IPS-18a (cell line): ENCODE measurements around the gene FNTB.
"Not testable (repeated sequence)": the region's sequence is repeated elsewhere in the genome, so short reads cannot be mapped to it uniquely, and the experiment has no call there.

Source experiments
- H3K27ac ChIP-seq: one replicate; pipeline ENCODE4 v1.5.1; 2013; ENCODE audit warnings: low read length
- H3K27me3 ChIP-seq: one replicate; pipeline ENCODE4 v1.6.1; 2013; ENCODE audit warnings: mild to moderate bottlenecking, low read length; ENCODE audit not compliant: control insufficient read depth, insufficient read depth
- H3K36me3 ChIP-seq: one replicate; pipeline ENCODE4 v1.6.1; 2013; ENCODE audit warnings: low read depth, low read length; ENCODE audit not compliant: control insufficient read depth
- H3K4me1 ChIP-seq: one replicate; pipeline ENCODE4 v1.6.1; 2013; ENCODE audit warnings: low read depth, low read length; ENCODE audit not compliant: control insufficient read depth
- H3K4me3 ChIP-seq: one replicate; pipeline ENCODE4 v1.5.1; 2013; ENCODE audit warnings: low read length
- H3K9ac ChIP-seq: one replicate; pipeline ENCODE4 v1.6.1; 2013; ENCODE audit warnings: mild to moderate bottlenecking, low read length, moderate library complexity
- H3K9me3 ChIP-seq: one replicate; pipeline ENCODE4 v1.6.1; 2013; ENCODE audit warnings: low read depth, low read length; ENCODE audit not compliant: control insufficient read depth

Gene FNTB

DNA sequence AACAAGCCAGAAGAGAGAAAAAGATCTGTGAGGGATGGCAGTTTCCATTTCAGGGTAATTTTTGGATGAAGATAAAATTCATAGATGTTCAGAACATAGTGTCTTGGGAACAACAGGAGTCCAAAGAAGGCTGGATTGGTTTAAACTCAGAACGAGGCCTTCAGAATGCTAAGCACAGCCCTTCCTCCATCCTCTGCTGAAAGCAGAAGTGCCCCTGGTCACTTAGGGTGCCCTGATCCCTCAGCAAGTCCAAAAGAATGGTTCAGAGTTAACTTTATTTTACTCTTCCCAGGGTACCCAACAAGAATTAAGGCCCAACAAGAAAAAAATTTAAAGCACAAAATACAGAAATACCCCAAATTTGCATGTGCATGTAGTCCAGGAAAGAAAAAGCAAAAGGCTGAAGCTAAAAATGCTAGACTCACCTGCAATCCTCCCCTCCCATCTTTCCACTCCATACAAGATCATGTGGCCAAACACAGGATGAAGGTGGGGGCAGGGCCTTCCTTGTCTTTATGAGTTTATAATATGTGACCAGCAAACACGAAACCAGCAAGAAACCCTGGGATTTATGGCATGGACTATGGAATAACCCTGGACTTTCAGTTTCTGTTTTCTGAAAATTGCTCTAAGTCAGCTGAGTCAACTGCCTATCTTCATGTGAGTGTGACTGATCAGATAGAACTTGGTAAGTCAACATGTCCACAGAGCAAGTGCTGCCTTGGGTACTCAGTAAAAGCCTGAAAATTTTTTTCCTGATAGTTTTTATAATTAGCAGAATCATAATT is 94.5 kb downstream of the FNTB start:
- H3K9me3 ChIP-seq: no peaks in the 10 kb centered on the region
- peaks cover 42% of the 10 kb centered on the region for H3K36me3 ChIP-seq
- no peak overlapping the region for H3K4me3 ChIP-seq
- no peaks in the 10 kb centered on the region for H3K27me3 ChIP-seq
- H3K27ac ChIP-seq: no peak overlapping the region
- no peak overlapping the region for H3K9ac ChIP-seq
- H3K4me1 ChIP-seq: no peaks in the 10 kb centered on the region

DNA sequence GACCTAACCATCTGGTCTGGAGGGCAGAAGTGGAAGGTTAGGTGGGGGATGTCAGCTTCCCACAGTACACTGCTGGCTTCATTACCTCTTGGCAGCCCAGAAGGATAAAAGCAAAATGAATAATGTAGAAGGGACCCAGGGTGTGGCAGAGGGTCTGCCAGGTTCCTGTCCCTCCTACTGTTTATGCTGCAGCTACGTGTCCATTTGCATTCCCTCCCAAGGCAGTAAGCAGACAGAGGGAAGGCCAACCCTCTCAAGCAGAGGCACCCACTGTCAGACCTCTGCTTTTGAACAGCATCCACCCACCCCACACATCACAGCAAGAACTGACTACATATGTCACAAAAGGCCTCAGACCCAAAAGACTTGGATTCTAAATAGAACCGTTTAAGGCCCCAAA is 96.2 kb downstream of the FNTB start:
- peaks cover 1% of the 10 kb centered on the region for H3K9me3 ChIP-seq
- H3K36me3 ChIP-seq: peaks cover 31% of the 10 kb centered on the region
- H3K27ac ChIP-seq: no peak overlapping the region
- H3K9ac ChIP-seq: no peak overlapping the region
- no peaks in the 10 kb centered on the region for H3K27me3 ChIP-seq
- H3K4me1 ChIP-seq: no peaks in the 10 kb centered on the region
- no peak overlapping the region for H3K4me3 ChIP-seq

DNA sequence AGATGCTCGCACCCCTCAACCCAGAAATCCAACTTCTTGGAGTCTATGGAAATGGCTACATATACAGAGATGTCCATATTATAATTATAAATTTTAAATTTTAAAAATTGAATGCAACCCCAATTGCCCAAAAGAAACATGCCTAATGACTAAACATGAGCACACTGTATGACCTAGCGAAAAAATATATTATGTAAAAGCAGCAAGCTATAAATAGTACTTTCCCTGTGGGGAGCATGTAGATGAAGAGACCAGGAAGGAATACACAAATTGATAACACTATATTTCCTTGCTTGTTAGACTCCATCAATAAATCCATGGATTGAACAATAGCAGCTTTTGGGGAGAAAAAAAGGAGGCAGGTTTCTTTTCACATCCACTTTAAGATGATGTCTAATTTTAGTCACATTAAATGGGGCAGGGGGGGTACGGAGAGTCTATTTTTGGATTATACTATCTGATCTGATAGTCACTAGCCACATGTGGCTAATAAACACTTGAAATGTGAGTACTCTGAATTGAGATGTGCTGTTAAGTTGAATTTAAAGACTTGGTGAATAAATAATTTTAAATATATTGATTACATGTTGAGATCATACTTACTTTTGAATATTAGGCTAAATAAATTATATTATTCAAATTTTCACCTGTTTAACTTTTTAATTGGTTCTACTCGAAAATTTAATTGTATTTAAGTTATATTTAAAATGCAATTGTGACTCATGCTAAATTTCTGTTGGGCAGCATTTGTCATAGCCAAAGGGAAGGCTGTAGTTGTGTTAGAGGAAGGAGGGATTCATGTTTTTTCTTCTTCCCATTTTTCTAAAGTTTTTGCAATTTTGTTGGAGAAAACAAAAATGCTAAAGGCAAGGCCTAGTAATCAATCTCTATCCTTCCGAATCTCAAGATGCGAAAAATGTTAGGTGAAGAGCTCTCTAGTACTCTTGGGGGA is 98.1 kb downstream of the FNTB start:
- H3K9ac ChIP-seq: no peak overlapping the region
- H3K4me3 ChIP-seq: no peak overlapping the region
- H3K9me3 ChIP-seq: peaks cover 13% of the 10 kb centered on the region
- H3K27me3 ChIP-seq: no peaks in the 10 kb centered on the region
- H3K4me1 ChIP-seq: no peaks in the 10 kb centered on the region
- peaks cover 43% of the 10 kb centered on the region for H3K36me3 ChIP-seq
- no peak overlapping the region for H3K27ac ChIP-seq

DNA sequence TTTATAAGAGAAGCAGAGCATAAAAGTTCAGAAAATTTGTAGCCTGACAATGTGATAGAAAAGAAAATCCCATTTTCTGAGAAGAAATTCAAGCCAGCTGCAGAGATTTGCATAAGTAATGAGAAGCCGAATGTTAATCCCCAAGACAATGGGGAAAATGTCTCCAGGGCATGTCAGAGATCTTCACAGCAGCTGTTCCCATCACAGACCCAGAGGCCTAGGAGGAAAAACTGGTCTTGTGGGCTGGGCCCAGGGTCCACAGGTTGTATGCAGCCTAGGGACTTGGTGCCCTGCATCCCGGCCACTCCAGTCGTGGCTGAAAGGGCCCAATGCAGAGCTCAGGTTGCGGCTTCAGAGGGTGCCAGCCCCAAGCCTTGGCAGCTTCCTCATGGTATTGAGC is 100.0 kb downstream of the FNTB start:
- not testable (repeated sequence) for H3K4me1 ChIP-seq, H3K27ac ChIP-seq, H3K27me3 ChIP-seq, H3K4me3 ChIP-seq, H3K9ac ChIP-seq
- Histone ChIP-seq H3K9me3 (peaks cover 13% of the 10 kb centered on the region), H3K36me3 (peaks cover 42% of the 10 kb centered on the region)

DNA sequence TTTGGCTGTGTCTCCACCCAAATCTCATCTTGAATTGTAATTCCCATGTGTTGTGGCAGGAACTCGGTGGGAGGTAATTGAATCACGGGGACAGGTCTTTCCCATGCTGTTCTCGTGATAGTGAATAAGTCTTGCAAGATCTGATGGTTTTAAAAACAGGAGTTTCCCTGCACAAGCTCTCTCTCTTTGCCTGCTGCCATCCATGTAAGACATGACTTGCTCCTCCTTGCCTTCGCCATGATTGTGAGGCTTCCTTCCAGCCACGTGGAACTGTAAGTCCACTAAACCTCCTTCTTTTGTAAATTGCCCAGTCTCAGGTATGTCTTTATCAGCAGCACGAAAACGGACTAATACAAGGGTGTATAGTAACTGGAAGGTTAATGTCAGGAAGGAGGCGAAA is 101.1 kb downstream of the FNTB start:
- H3K4me1 ChIP-seq, H3K27me3 ChIP-seq, H3K9ac ChIP-seq, H3K4me3 ChIP-seq, H3K27ac ChIP-seq: not testable (repeated sequence)
- H3K36me3 ChIP-seq: peaks cover 49% of the 10 kb centered on the region
- H3K9me3 ChIP-seq: peaks cover 13% of the 10 kb centered on the region

DNA sequence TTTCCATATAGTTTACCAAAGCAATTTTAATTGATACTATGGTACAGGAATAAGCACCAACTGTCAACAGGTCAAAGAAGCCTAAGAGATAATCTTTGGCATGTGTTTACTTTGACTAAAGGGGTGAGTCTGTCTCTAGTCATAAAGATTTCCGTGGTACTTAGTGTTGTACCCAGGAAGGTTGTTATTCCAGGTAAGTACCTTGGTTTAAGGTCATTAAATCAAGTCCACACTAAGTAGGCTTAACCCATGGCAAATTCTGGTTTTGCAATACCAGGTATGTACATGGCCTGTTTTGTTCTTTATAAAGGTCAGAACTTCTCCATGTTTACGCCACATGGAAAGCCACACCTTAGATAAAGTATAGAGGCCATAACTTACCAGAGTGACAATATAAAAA is 105.7 kb downstream of the FNTB start:
- Histone ChIP-seq H3K36me3 (peaks cover 57% of the 10 kb centered on the region), H3K9me3 (peaks cover 13% of the 10 kb centered on the region), H3K9ac (no peak overlapping the region), H3K4me1 (peaks cover 4% of the 10 kb centered on the region), H3K27ac (no peak overlapping the region), H3K27me3 (no peaks in the 10 kb centered on the region), H3K4me3 (no peak overlapping the region)

DNA sequence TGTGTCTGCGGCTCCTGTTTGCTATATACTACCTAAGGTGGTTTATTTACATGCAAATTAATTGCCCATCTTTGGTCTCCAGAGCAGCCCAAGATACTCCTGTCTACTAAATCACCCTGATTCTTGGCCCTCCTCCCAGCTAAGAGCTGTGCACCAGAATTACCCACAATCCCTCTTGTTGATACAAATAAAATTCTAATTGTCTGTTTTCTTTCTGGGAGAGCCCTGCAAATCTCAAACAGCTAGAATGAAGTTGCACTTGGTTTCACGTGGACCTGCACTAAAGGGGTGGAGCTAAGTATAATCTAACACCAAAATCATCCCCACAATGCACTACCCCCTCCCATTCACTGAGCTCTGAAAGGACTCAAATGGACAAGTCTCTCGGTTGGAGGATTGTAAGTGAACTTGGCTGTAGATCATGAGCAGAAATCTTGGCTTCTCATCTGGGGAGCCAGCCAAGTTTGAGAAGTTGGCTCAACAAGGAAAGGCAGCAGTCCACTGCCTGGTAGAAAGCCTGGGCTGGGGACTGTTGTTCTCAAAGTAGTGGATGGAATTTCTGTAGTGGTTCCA is 109.0 kb downstream of the FNTB start:
- no peaks in the 10 kb centered on the region for H3K27me3 ChIP-seq
- H3K4me3 ChIP-seq: no peak overlapping the region
- H3K9ac ChIP-seq: no peak overlapping the region
- H3K4me1 ChIP-seq: peaks cover 7% of the 10 kb centered on the region
- no peaks in the 10 kb centered on the region for H3K9me3 ChIP-seq
- peaks cover 47% of the 10 kb centered on the region for H3K36me3 ChIP-seq
- no peak overlapping the region for H3K27ac ChIP-seq

DNA sequence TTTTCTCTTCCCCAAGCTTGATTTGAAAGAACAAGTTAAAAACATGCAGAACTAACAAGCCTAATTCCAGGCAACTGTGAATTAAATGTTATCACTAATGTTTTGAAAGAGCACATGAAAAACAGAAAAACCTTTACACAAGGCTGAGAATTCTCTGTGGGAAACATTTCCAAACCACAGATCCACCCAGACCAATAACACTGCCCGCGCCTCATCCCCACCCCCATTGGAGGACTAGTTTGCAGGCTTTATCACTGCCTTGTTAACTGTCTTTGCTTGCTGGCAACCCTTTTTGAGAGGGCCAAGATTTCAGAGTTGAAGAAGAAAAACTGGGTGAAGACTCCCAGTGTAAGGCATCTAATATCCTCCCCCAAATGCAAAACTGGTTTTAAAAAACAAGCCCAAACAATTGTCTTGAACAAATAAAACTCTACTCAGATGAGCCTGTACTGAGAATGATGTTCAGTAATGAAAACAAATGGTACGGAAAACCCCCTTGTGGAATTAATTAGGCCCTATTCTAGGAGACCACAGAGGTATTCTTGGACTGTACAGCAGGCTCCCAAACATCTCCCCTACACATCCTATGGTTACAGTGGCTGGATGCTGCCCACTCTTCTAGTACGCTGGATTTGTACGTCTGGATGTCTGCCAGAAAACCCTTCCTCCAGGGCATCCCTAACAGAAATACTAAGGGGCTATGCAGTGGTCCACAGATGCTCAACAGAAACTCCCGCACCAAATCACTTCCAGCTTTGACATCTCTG is 109.8 kb downstream of the FNTB start:
- H3K4me3 ChIP-seq: no peak overlapping the region
- no peak overlapping the region for H3K27ac ChIP-seq
- no peaks in the 10 kb centered on the region for H3K9me3 ChIP-seq
- H3K36me3 ChIP-seq: peaks cover 47% of the 10 kb centered on the region
- H3K27me3 ChIP-seq: no peaks in the 10 kb centered on the region
- H3K4me1 ChIP-seq: peaks cover 13% of the 10 kb centered on the region
- no peak overlapping the region for H3K9ac ChIP-seq

DNA sequence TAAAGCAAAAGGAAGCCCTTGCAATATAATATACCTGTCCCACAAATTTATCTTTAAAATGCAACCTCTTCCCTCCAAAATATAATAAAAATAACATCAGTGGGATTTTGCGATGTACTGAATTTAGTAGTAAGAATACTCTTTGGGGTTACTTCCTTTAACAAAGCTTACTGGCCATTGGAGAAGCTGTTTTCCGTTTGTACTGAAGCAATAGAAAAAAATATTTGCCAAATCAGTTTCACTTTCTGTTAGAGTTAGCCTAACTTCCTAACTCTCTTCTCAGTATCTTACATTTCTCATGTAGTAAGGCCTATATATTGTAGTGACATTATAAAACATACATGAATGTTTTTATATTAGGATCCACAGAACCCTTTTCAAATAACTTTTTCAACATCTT is 111.9 kb downstream of the FNTB start:
- no peak overlapping the region for H3K9ac ChIP-seq
- H3K4me1 ChIP-seq: peaks cover 20% of the 10 kb centered on the region
- no peak overlapping the region for H3K4me3 ChIP-seq
- no peak overlapping the region for H3K27ac ChIP-seq
- no peaks in the 10 kb centered on the region for H3K9me3 ChIP-seq
- H3K36me3 ChIP-seq: peaks cover 27% of the 10 kb centered on the region
- H3K27me3 ChIP-seq: peaks cover 6% of the 10 kb centered on the region

DNA sequence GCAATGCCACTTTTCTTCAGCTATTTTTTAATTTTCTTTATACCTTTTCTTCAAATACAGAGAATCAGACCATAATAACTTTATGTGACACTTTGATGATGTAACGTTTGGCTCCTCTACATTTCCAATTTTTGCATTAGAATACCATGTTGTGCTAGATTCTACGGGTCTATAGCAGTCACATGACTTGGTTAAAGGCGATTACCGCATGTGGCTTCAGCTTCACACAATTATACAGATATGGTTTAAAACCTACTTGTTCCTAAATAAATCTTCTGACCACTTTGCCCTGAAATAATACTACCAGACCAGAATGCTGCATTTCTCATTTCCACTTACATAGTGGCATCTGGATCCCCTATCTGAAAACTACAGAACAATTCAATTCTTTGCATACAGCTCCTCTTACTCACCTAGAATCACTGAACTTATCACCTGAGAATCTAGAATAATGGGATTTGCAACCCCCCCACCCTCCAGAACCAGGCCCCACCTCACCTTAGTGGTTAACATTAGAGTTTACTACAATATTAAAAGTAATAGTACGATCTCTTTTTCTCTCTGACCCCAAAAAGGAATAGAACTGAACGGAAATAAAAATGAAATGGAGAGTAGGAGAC is 114.3 kb downstream of the FNTB start:
- Histone ChIP-seq H3K9me3 (no peaks in the 10 kb centered on the region), H3K4me1 (peaks cover 16% of the 10 kb centered on the region), H3K27ac (no peak overlapping the region), H3K4me3 (peak overlapping the region; percentile 83), H3K36me3 (peaks cover 18% of the 10 kb centered on the region), H3K27me3 (peaks cover 8% of the 10 kb centered on the region), H3K9ac (peak overlapping the region; percentile 61)
